Medulla oblongata (tissue), 1 donor: Measurements from ENCODE around the gene RANBP9.

Experiments used
- DNase-seq: peaks from one replicate; pipeline ENCODE4 v3.0.0-alpha.2; 2015; ENCODE audit errors: extremely low spot score

The RANBP9 gene

GRCh38 chr6:13678255-13678983, 33.2 kb downstream of the RANBP9 start:
- DNase-seq = no peak

GRCh38 chr6:13677878-13678254, 33.8 kb downstream of the RANBP9 start:
- DNase-seq = no peak

- DNase-seq = no peak
Observed at GRCh38 chr6:13676551-13677156, 35.0 kb downstream of the RANBP9 start.

GRCh38 chr6:13674533-13675190, 37.0 kb downstream of the RANBP9 start:
- no peak for DNase-seq

- no peak for DNase-seq
Observed at GRCh38 chr6:13673825-13674444, 37.7 kb downstream of the RANBP9 start.

- no peak for DNase-seq
Observed at GRCh38 chr6:13673368-13673767, 38.3 kb downstream of the RANBP9 start.

GRCh38 chr6:13672904-13673303, 38.7 kb downstream of the RANBP9 start:
- DNase-seq = no peak

GRCh38 chr6:13671548-13672127, 40.0 kb downstream of the RANBP9 start:
- DNase-seq = no peak

- no peak for DNase-seq
Observed at GRCh38 chr6:13669476-13669875, 42.2 kb downstream of the RANBP9 start.

- no peak for DNase-seq
Observed at GRCh38 chr6:13668291-13668928, 43.2 kb downstream of the RANBP9 start.

GRCh38 chr6:13667655-13668054, 44.0 kb downstream of the RANBP9 start:
- DNase-seq = no peak

GRCh38 chr6:13666194-13667105, 45.2 kb downstream of the RANBP9 start:
- no peak for DNase-seq

- no peak for DNase-seq
Observed at GRCh38 chr6:13664703-13665352, 46.8 kb downstream of the RANBP9 start.

- no peak for DNase-seq
Observed at GRCh38 chr6:13663986-13664385, 47.6 kb downstream of the RANBP9 start.

GRCh38 chr6:13662651-13663334, 48.8 kb downstream of the RANBP9 start:
- DNase-seq = no peak

GRCh38 chr6:13661647-13662046, 50.0 kb downstream of the RANBP9 start:
- no peak for DNase-seq

GRCh38 chr6:13660893-13661292, 50.7 kb downstream of the RANBP9 start:
- DNase-seq = no peak

GRCh38 chr6:13660273-13660672, 51.4 kb downstream of the RANBP9 start:
- no peak for DNase-seq

- DNase-seq = no peak
Observed at GRCh38 chr6:13655700-13656099, 55.9 kb downstream of the RANBP9 start.

GRCh38 chr6:13654496-13654895, 57.1 kb downstream of the RANBP9 start:
- no peak for DNase-seq
